ENCODE measurements around the gene TGFA. TPM values are rescaled to one million over a fixed set of nuclear protein-coding genes. Genes with fewer than 3 reads are reported as not detected.
A peak's percentile ranks its signal among the peaks of the same experiment; 100 is the strongest.

The TGFA gene
- total RNA-seq, 1 donor from 2014 or later: 4.7 TPM

- H3K36me3 Mint-ChIP-seq (ENCODE audit: low read depth, unreplicated experiment): peaks cover 10% of the 10 kb centered on the region
- DNase-seq (ENCODE audit: low spot score): no peak
- no peaks in the 10 kb centered on the region for H3K27me3 Mint-ChIP-seq (ENCODE audit: unreplicated experiment)
- peaks cover 7% of the 10 kb centered on the region for H3K4me1 Mint-ChIP-seq (ENCODE audit: unreplicated experiment)
- H3K9me3 Mint-ChIP-seq (ENCODE audit: unreplicated experiment): no peaks in the 10 kb centered on the region
- H3K4me3 Mint-ChIP-seq (ENCODE audit: unreplicated experiment): no peak overlapping the region
- TF ChIP-seq CTCF (IDR thresholded peaks at IDR 0.05; ENCODE audit: unreplicated experiment): no peak
- no peak overlapping the region for H3K27ac Mint-ChIP-seq (ENCODE audit: unreplicated experiment)
Observed at GRCh38 chr2:70448041-70448440, 105.6 kb downstream of the TGFA start.

GRCh38 chr2:70443726-70444125 is 109.9 kb downstream of the TGFA start:
- Mint-ChIP-seq H3K27me3 (ENCODE audit: unreplicated experiment) (peaks cover 5% of the 10 kb centered on the region), H3K4me1 (ENCODE audit: unreplicated experiment) (peaks cover 35% of the 10 kb centered on the region), H3K9me3 (ENCODE audit: unreplicated experiment) (no peaks in the 10 kb centered on the region), H3K4me3 (ENCODE audit: unreplicated experiment) (no peak overlapping the region), H3K27ac (ENCODE audit: unreplicated experiment) (no peak overlapping the region), H3K36me3 (ENCODE audit: low read depth, unreplicated experiment) (peaks cover 7% of the 10 kb centered on the region)
- no peak for DNase-seq (ENCODE audit: low spot score)
- TF ChIP-seq CTCF (IDR thresholded peaks at IDR 0.05; ENCODE audit: unreplicated experiment): no peak

GRCh38 chr2:70443078-70443465 is 110.6 kb downstream of the TGFA start:
- peaks cover 5% of the 10 kb centered on the region for H3K27me3 Mint-ChIP-seq (ENCODE audit: unreplicated experiment)
- no peaks in the 10 kb centered on the region for H3K9me3 Mint-ChIP-seq (ENCODE audit: unreplicated experiment)
- H3K4me3 Mint-ChIP-seq (ENCODE audit: unreplicated experiment): no peak overlapping the region
- H3K4me1 Mint-ChIP-seq (ENCODE audit: unreplicated experiment): peaks cover 31% of the 10 kb centered on the region
- no peak for TF ChIP-seq CTCF (IDR thresholded peaks at IDR 0.05; ENCODE audit: unreplicated experiment)
- peaks cover 7% of the 10 kb centered on the region for H3K36me3 Mint-ChIP-seq (ENCODE audit: low read depth, unreplicated experiment)
- no peak for DNase-seq (ENCODE audit: low spot score)
- H3K27ac Mint-ChIP-seq (ENCODE audit: unreplicated experiment): no peak overlapping the region

GRCh38 chr2:70442301-70443077 is 111.1 kb downstream of the TGFA start:
- Mint-ChIP-seq H3K9me3 (ENCODE audit: unreplicated experiment) (no peaks in the 10 kb centered on the region), H3K36me3 (ENCODE audit: low read depth, unreplicated experiment) (peaks cover 7% of the 10 kb centered on the region), H3K27me3 (ENCODE audit: unreplicated experiment) (peaks cover 5% of the 10 kb centered on the region), H3K4me1 (ENCODE audit: unreplicated experiment) (peaks cover 28% of the 10 kb centered on the region), H3K4me3 (ENCODE audit: unreplicated experiment) (no peak overlapping the region), H3K27ac (ENCODE audit: unreplicated experiment) (no peak overlapping the region)
- TF ChIP-seq CTCF (IDR thresholded peaks at IDR 0.05; ENCODE audit: unreplicated experiment): no peak
- DNase-seq (ENCODE audit: low spot score): no peak

- peaks cover 5% of the 10 kb centered on the region for H3K27me3 Mint-ChIP-seq (ENCODE audit: unreplicated experiment)
- peak overlapping the region; percentile 91 for H3K27ac Mint-ChIP-seq (ENCODE audit: unreplicated experiment)
- H3K9me3 Mint-ChIP-seq (ENCODE audit: unreplicated experiment): no peaks in the 10 kb centered on the region
- H3K36me3 Mint-ChIP-seq (ENCODE audit: low read depth, unreplicated experiment): peaks cover 7% of the 10 kb centered on the region
- no peak overlapping the region for H3K4me3 Mint-ChIP-seq (ENCODE audit: unreplicated experiment)
- DNase-seq (ENCODE audit: low spot score): no peak
- peaks cover 28% of the 10 kb centered on the region for H3K4me1 Mint-ChIP-seq (ENCODE audit: unreplicated experiment)
- no peak for TF ChIP-seq CTCF (IDR thresholded peaks at IDR 0.05; ENCODE audit: unreplicated experiment)
Observed at GRCh38 chr2:70440621-70441020, 113.0 kb downstream of the TGFA start.

All from endothelial cell (in vitro differentiated cells).